ENCODE results near the gene SPR.

DNA sequence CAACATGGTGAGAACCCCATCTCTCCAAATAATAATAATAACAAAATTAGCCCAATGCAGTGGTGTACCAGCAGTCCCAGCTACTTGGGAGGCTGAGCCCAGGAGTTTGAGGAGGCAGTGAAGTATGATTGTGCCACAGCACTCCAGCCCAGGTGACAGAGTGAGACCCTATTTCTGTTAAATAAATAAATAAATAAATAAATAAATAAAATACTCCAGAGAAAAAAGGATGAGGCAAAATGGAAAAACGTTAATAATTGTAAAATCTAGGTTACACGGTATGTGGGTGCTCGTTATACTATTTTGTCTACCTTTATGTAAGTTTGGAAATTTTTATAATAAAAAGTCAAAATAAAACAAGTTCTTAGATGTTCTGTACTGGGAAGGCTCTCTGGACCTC is 21.5 kb downstream of the SPR start:
- TF ChIP-seq, protein P1, sequence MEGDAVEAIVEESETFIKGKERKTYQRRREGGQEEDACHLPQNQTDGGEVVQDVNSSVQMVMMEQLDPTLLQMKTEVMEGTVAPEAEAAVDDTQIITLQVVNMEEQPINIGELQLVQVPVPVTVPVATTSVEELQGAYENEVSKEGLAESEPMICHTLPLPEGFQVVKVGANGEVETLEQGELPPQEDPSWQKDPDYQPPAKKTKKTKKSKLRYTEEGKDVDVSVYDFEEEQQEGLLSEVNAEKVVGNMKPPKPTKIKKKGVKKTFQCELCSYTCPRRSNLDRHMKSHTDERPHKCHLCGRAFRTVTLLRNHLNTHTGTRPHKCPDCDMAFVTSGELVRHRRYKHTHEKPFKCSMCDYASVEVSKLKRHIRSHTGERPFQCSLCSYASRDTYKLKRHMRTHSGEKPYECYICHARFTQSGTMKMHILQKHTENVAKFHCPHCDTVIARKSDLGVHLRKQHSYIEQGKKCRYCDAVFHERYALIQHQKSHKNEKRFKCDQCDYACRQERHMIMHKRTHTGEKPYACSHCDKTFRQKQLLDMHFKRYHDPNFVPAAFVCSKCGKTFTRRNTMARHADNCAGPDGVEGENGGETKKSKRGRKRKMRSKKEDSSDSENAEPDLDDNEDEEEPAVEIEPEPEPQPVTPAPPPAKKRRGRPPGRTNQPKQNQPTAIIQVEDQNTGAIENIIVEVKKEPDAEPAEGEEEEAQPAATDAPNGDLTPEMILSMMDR (IDR thresholded peaks at IDR 0.05): no peak
- TF ChIP-seq YY1 (IDR thresholded peaks at IDR 0.05; ENCODE audit: low read depth) (no peak), EP300 (IDR thresholded peaks at IDR 0.05; ENCODE audit: borderline replicate concordance in 1 of 2, low read depth in 1 of 2, low read length in 1 of 2) (no peak), RCOR1 (IDR thresholded peaks at IDR 0.05; ENCODE audit: low read length) (no peak), FOSL2 (IDR thresholded peaks at IDR 0.05; ENCODE audit: borderline replicate concordance, low read depth) (no peak), POLR2AphosphoS5 (IDR thresholded peaks at IDR 0.05; ENCODE audit: low read depth, low read length) (no peak), GABPA (IDR thresholded peaks at IDR 0.05; ENCODE audit: low read depth) (no peak), MEF2A (IDR thresholded peaks at IDR 0.05; ENCODE audit: borderline replicate concordance, low read depth) (no peak), RAD21 (IDR thresholded peaks at IDR 0.05; ENCODE audit: low read length) (no peak)
- TF ChIP-seq, protein P2, sequence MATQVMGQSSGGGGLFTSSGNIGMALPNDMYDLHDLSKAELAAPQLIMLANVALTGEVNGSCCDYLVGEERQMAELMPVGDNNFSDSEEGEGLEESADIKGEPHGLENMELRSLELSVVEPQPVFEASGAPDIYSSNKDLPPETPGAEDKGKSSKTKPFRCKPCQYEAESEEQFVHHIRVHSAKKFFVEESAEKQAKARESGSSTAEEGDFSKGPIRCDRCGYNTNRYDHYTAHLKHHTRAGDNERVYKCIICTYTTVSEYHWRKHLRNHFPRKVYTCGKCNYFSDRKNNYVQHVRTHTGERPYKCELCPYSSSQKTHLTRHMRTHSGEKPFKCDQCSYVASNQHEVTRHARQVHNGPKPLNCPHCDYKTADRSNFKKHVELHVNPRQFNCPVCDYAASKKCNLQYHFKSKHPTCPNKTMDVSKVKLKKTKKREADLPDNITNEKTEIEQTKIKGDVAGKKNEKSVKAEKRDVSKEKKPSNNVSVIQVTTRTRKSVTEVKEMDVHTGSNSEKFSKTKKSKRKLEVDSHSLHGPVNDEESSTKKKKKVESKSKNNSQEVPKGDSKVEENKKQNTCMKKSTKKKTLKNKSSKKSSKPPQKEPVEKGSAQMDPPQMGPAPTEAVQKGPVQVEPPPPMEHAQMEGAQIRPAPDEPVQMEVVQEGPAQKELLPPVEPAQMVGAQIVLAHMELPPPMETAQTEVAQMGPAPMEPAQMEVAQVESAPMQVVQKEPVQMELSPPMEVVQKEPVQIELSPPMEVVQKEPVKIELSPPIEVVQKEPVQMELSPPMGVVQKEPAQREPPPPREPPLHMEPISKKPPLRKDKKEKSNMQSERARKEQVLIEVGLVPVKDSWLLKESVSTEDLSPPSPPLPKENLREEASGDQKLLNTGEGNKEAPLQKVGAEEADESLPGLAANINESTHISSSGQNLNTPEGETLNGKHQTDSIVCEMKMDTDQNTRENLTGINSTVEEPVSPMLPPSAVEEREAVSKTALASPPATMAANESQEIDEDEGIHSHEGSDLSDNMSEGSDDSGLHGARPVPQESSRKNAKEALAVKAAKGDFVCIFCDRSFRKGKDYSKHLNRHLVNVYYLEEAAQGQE (IDR thresholded peaks at IDR 0.05; ENCODE audit: low read depth, low read length): no peak
